Hepatocyte (in vitro differentiated cells): ENCODE measurements around the gene EFNA2. TPM values are rescaled to one million over a fixed set of nuclear protein-coding genes. Genes with fewer than 3 reads are reported as not detected.

Source experiments
- DNase-seq: peaks from one replicate; pipeline ENCODE4 v3.0.0-alpha.2; 2016; ENCODE audit warnings: low spot score
- H2AFZ ChIP-seq: fragments of 200-600 bp; sonication (generic); 2 replicates; pipeline ENCODE4 v1.6.0; 2016; ENCODE audit warnings: antibody characterized with exemption, mild to moderate bottlenecking
- H3K27ac ChIP-seq: fragments of 200-600 bp; sonication (generic); 2 replicates; pipeline ENCODE4 v1.5.1; 2016; ENCODE audit warnings: mild to moderate bottlenecking
- H3K27me3 ChIP-seq: fragments of 200-600 bp; sonication (generic); 2 replicates; pipeline ENCODE4 v1.6.1; 2016
- H3K36me3 ChIP-seq: fragments of 200-600 bp; sonication (generic); replicated peaks from 2 replicates; pipeline ENCODE4 v1.5.1; 2016; ENCODE audit warnings: low read depth; ENCODE audit not compliant: insufficient read depth
- H3K4me1 ChIP-seq: fragments of 200-600 bp; sonication (generic); 2 replicates; pipeline ENCODE4 v1.5.1; 2016; ENCODE audit warnings: mild to moderate bottlenecking, moderate library complexity; ENCODE audit not compliant: insufficient read depth
- H3K4me2 ChIP-seq: fragments of 200-600 bp; sonication (generic); 2 replicates; pipeline ENCODE4 v1.6.0; 2016
- H3K4me3 ChIP-seq: fragments of 200-600 bp; sonication (generic); 2 replicates; pipeline ENCODE4 v1.5.1; 2016; ENCODE audit warnings: mild to moderate bottlenecking
- H3K79me2 ChIP-seq: fragments of 200-600 bp; sonication (generic); 2 replicates; pipeline ENCODE4 v1.6.0; 2017; ENCODE audit warnings: mild to moderate bottlenecking
- H3K9me2 ChIP-seq: fragments of 200-600 bp; sonication (generic); replicated peaks from 2 replicates; pipeline ENCODE4 v1.6.0; 2017; ENCODE audit warnings: mild to moderate bottlenecking; ENCODE audit not compliant: insufficient read depth
- H3K9me3 ChIP-seq: fragments of 200-600 bp; sonication (generic); 2 replicates; pipeline ENCODE4 v1.5.1; 2016; ENCODE audit warnings: low read depth, mild to moderate bottlenecking
- H4K20me1 ChIP-seq: fragments of 200-600 bp; sonication (generic); 2 replicates; pipeline ENCODE4 v1.6.0; 2016; ENCODE audit warnings: mild to moderate bottlenecking; ENCODE audit not compliant: insufficient read depth, poor library complexity, severe bottlenecking
- CTCF ChIP-seq: fragments of 200-600 bp; sonication (generic); IDR thresholded peaks from 2 replicates; pipeline ENCODE4 v1.5.1; 2016; ENCODE audit warnings: antibody characterized with exemption, mild to moderate bottlenecking; ENCODE audit not compliant: poor library complexity
- EZH2 ChIP-seq: fragments of 200-600 bp; sonication (generic); IDR thresholded peaks from 2 replicates; pipeline ENCODE4 v1.6.1; 2016; ENCODE audit warnings: antibody characterized with exemption, mild to moderate bottlenecking, borderline replicate concordance
- EZH2phosphoT487 ChIP-seq: fragments of 200-600 bp; sonication (generic); IDR thresholded peaks from one replicate; pipeline ENCODE4 v1.6.1; 2018; ENCODE audit warnings: antibody characterized with exemption, mild to moderate bottlenecking, low read depth, moderate library complexity; ENCODE audit not compliant: unreplicated experiment, severe bottlenecking
- WGBS: methylation state at CpG from one replicate; pipeline ENCODE4 v1.1.6; 2016; ENCODE audit warnings: low lambda C conversion rate; ENCODE audit errors: missing lambda C conversion rate; 5-methylcytosine and 5-hydroxymethylcytosine counted together
- polyA plus RNA-seq: library from polyadenylated mRNA; unstranded; fragments of >200 nt; fragmentation: Nextera tagmentation; extraction: Ambion mirVana; gene quantifications from 2 replicates; pipeline ENCODE4 v1.2.1, GENCODE V29; 2016
- total RNA-seq: library from RNA; depleted of rRNA; stranded (reverse); fragments of >200 nt; gene quantifications from 2 replicates; pipeline ENCODE4 v1.2.3, GENCODE V29; 2014

EFNA2 gene
- total RNA-seq (11.0 and 14.2 TPM in 2 replicates), polyA plus RNA-seq (1.3 and 1.8 TPM in 2 replicates)

- H3K27ac ChIP-seq = peak within 1 kb of the TSS; percentile 85
- peak within 1 kb of the TSS; percentile 52 for H3K4me3 ChIP-seq
- H3K4me2 ChIP-seq = peak within 1 kb of the TSS; percentile 92
- no peaks in the 10 kb centered on the region for H3K9me3 ChIP-seq
- no peaks in the 10 kb centered on the region for H3K9me2 ChIP-seq
- H3K36me3 ChIP-seq = no peaks in the 10 kb centered on the region
- H2AFZ ChIP-seq = peak within 1 kb of the TSS; percentile 40
- H4K20me1 ChIP-seq = no peaks in the 10 kb centered on the region
- peak; percentile 81 for DNase-seq
- TF ChIP-seq EZH2 = no peak
- TF ChIP-seq CTCF = no peak
- TF ChIP-seq EZH2phosphoT487 = no peak
- WGBS = 0% methylated on average over 1 of the region's 113 CpGs
- peaks cover 36% of the 10 kb centered on the region for H3K4me1 ChIP-seq
- H3K79me2 ChIP-seq = peaks cover 41% of the 10 kb centered on the region
- no peaks in the 10 kb centered on the region for H3K27me3 ChIP-seq
Measured at GRCh38 chr19:1285737-1286360, at the start of gene EFNA2. Gene EFNA2, plus strand, starts transcription at chr19:1285873. Its CDS starts 296 bp downstream, at chr19:1286169.

GRCh38 chr19:1236576-1236975 is 49.1 kb upstream of the EFNA2 start:
- H3K36me3 ChIP-seq = no peaks in the 10 kb centered on the region
- peak overlapping the region; percentile 26 for H2AFZ ChIP-seq
- no peak for TF ChIP-seq EZH2
- TF ChIP-seq CTCF = no peak
- TF ChIP-seq EZH2phosphoT487 = no peak
- no peak for DNase-seq
- WGBS = 33% methylated on average over 14 of the region's 42 CpGs
- no peak overlapping the region for H3K27ac ChIP-seq
- H3K9me2 ChIP-seq = no peaks in the 10 kb centered on the region
- peak overlapping the region; percentile 97 for H3K4me3 ChIP-seq
- no peaks in the 10 kb centered on the region for H4K20me1 ChIP-seq
- peaks cover 4% of the 10 kb centered on the region for H3K79me2 ChIP-seq
- no peaks in the 10 kb centered on the region for H3K27me3 ChIP-seq
- peaks cover 32% of the 10 kb centered on the region for H3K4me1 ChIP-seq
- peak overlapping the region; percentile 100 for H3K4me2 ChIP-seq
- no peaks in the 10 kb centered on the region for H3K9me3 ChIP-seq

- Histone ChIP-seq H2AFZ (peak overlapping the region; percentile 26), H3K27me3 (no peaks in the 10 kb centered on the region), H3K27ac (no peak overlapping the region), H4K20me1 (no peaks in the 10 kb centered on the region), H3K4me1 (peaks cover 27% of the 10 kb centered on the region), H3K4me3 (peak overlapping the region; percentile 97), H3K9me3 (no peaks in the 10 kb centered on the region), H3K79me2 (peaks cover 8% of the 10 kb centered on the region), H3K4me2 (peak overlapping the region; percentile 100), H3K9me2 (no peaks in the 10 kb centered on the region), H3K36me3 (no peaks in the 10 kb centered on the region)
- peak; percentile 59 for DNase-seq
- WGBS = 2% methylated on average over 33 of the region's 60 CpGs
- TF ChIP-seq EZH2phosphoT487 (no peak), EZH2 (no peak), CTCF (no peak)
Measured at GRCh38 chr19:1237027-1237659, 48.5 kb upstream of the EFNA2 start.
